ENCODE measurements around the gene VWF.

VWF gene

DNA sequence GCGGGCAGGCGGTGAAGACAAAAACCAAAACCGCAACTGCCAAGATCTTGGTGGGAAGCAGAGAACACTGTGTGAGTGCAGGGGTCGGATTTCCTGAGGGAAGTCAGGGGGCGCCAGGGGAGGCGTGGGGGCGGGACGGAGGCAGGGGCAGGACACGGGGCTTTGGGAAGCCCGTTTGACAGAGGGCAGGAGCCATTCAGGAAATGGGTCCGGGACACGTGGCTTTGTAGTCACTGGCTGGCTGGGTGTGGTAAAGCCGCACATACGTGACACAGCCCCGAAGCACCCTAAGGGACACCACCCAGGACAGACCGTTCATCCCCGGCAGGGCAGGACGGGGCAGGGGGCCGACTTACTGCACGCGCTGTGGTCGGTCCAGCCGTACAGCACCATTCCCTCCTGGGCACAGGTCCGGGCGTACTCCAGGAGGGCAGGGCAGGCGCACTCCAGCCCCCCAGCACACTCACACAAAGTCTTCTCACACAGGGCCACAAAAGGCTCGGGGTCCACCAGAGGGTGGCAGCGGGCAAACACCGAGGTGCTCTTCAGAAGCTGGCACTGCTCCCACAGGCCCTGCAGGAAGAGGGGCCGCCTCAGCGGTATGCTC is 49.4 kb downstream of the VWF start:
- peak overlapping the region; percentile 68 for H3K4me3 Mint-ChIP-seq
- TF ChIP-seq, protein P1, sequence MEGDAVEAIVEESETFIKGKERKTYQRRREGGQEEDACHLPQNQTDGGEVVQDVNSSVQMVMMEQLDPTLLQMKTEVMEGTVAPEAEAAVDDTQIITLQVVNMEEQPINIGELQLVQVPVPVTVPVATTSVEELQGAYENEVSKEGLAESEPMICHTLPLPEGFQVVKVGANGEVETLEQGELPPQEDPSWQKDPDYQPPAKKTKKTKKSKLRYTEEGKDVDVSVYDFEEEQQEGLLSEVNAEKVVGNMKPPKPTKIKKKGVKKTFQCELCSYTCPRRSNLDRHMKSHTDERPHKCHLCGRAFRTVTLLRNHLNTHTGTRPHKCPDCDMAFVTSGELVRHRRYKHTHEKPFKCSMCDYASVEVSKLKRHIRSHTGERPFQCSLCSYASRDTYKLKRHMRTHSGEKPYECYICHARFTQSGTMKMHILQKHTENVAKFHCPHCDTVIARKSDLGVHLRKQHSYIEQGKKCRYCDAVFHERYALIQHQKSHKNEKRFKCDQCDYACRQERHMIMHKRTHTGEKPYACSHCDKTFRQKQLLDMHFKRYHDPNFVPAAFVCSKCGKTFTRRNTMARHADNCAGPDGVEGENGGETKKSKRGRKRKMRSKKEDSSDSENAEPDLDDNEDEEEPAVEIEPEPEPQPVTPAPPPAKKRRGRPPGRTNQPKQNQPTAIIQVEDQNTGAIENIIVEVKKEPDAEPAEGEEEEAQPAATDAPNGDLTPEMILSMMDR (IDR thresholded peaks at IDR 0.05) = no peak
- peaks cover 8% of the 10 kb centered on the region for H3K27me3 Mint-ChIP-seq (ENCODE audit: low read depth, poor library complexity)
- no peaks in the 10 kb centered on the region for H3K9me3 Mint-ChIP-seq
- H3K4me1 Mint-ChIP-seq = peaks cover 79% of the 10 kb centered on the region
- peak; percentile 40 for DNase-seq
- no peaks in the 10 kb centered on the region for H3K36me3 Mint-ChIP-seq (ENCODE audit: low read depth)
- H3K27ac Mint-ChIP-seq = peak overlapping the region; percentile 94

DNA sequence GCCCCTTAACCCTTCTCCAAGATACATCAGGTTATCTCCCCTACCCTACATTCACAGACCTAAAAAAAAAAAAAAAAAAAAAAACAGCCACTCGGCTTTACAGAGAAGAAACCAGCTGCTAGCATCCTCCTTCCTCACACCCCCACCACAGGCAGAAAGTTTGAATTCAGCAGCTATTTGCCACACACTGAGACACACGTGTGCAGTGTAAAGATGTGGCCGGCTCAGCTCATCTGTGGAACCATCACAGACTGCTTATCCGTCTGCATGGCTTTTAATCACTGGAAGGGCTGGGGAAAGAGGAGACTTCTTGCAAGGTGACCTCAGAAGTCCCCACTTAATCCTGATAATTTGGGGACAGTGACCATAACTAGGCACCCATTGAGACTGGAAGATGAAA is 50.0 kb downstream of the VWF start:
- H3K27ac Mint-ChIP-seq = peak overlapping the region; percentile 94
- peaks cover 79% of the 10 kb centered on the region for H3K4me1 Mint-ChIP-seq
- H3K27me3 Mint-ChIP-seq (ENCODE audit: low read depth, poor library complexity) = peaks cover 8% of the 10 kb centered on the region
- no peaks in the 10 kb centered on the region for H3K36me3 Mint-ChIP-seq (ENCODE audit: low read depth)
- TF ChIP-seq, protein P1 (IDR thresholded peaks at IDR 0.05) = no peak
- DNase-seq = no peak
- H3K4me3 Mint-ChIP-seq = peak overlapping the region; percentile 68
- H3K9me3 Mint-ChIP-seq = no peaks in the 10 kb centered on the region

DNA sequence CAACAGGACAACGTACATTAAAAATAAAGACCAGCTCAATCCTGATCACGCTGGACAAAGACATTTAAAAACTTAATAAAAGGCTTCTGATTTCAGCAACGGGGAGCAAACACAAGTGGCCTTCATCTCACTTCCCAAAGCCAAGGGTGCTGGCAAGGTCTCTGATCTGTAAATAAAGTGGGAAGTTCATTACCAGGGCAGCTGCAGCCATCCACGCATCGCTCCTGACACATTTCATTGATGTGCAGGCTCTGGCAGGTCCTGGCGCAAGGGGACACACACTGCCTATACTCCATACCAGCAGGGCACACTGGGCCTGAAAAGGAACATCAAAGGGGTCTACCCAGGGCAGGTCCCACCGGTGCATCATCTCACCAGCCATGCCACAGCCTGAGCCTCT is 51.0 kb downstream of the VWF start:
- no peaks in the 10 kb centered on the region for H3K36me3 Mint-ChIP-seq (ENCODE audit: low read depth)
- no peak overlapping the region for H3K27ac Mint-ChIP-seq
- TF ChIP-seq, protein P1 (IDR thresholded peaks at IDR 0.05) = no peak
- no peaks in the 10 kb centered on the region for H3K9me3 Mint-ChIP-seq
- H3K4me3 Mint-ChIP-seq = peak overlapping the region; percentile 9
- no peak for DNase-seq
- H3K27me3 Mint-ChIP-seq (ENCODE audit: low read depth, poor library complexity) = peaks cover 8% of the 10 kb centered on the region
- peaks cover 77% of the 10 kb centered on the region for H3K4me1 Mint-ChIP-seq

DNA sequence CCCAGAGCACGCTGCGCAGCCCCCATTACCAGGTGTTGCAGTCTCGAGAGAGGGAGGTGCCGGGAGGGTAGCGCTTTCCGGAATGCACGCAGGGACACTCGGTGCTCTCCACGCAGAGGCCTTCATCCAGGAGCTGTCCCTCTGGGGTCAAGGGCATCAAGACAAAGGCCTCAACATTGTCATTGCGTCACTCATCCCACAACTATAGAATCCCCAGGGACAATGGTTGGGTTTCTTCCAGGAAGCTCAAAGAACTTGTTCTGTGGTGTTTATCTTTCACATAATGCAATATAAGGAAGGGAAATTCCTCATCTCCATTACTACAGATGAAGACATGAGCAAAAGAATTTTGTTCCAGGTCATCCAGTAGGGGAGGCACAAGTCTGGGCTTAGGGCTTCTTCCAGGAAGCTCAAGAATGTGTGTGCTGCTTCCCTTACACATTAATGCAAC is 52.1 kb downstream of the VWF start:
- TF ChIP-seq, protein P1 (IDR thresholded peaks at IDR 0.05) = no peak
- Mint-ChIP-seq H3K4me3 (no peak overlapping the region), H3K36me3 (ENCODE audit: low read depth) (no peaks in the 10 kb centered on the region), H3K27me3 (ENCODE audit: low read depth, poor library complexity) (peaks cover 12% of the 10 kb centered on the region), H3K27ac (no peak overlapping the region), H3K9me3 (no peaks in the 10 kb centered on the region), H3K4me1 (peaks cover 78% of the 10 kb centered on the region)
- no peak for DNase-seq

DNA sequence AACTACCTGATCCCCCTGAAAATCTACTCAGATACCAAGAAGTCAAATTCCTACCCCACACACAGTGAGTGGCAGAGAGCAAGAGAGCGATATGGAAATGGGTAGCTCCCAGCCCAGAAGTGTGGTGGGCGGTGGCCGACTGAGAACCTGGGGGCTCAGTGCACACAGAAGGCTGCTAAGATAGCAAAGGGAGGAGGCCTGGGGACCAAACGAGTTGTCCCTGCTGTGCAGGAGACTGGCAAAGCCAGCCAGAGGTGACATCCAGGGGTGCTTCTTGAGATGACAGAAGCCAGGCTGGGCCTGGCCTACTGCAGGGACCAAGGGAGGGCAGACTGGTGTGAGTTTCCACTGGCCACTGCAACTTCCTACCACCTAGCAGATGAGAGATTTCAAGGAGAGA is 52.9 kb downstream of the VWF start:
- H3K4me3 Mint-ChIP-seq = no peak overlapping the region
- H3K4me1 Mint-ChIP-seq = peaks cover 79% of the 10 kb centered on the region
- H3K27ac Mint-ChIP-seq = no peak overlapping the region
- H3K9me3 Mint-ChIP-seq = no peaks in the 10 kb centered on the region
- no peaks in the 10 kb centered on the region for H3K36me3 Mint-ChIP-seq (ENCODE audit: low read depth)
- H3K27me3 Mint-ChIP-seq (ENCODE audit: low read depth, poor library complexity) = peaks cover 12% of the 10 kb centered on the region
- TF ChIP-seq, protein P1 (IDR thresholded peaks at IDR 0.05) = no peak
- DNase-seq = no peak

All from nephron progenitor cell (in vitro differentiated cells).